ENCODE data around the gene RAPSN.

Gene RAPSN

GRCh38 chr11:47391711-47392432 is 57.1 kb downstream of the RAPSN start:
- DNase-seq (ENCODE audit: insufficient read length), result no peak
- no peak for TF ChIP-seq POLR2AphosphoS5 (IDR thresholded peaks at IDR 0.05; ENCODE audit: low read depth, low read length)
- no peak for TF ChIP-seq POLR2A (IDR thresholded peaks at IDR 0.05; ENCODE audit: low read depth, low read length)
- TF ChIP-seq TAF1 (IDR thresholded peaks at IDR 0.05; ENCODE audit: borderline replicate concordance, low read depth, low read length), result no peak
- FAIRE-seq, result peak; percentile 40

GRCh38 chr11:47391077-47391583 is 57.8 kb downstream of the RAPSN start:
- FAIRE-seq (peak; percentile 69), DNase-seq (ENCODE audit: insufficient read length) (peak; percentile 53)
- TF ChIP-seq POLR2A (IDR thresholded peaks at IDR 0.05; ENCODE audit: low read depth, low read length), result peak; percentile 39; the same call in 1 of the 2 replicates
- TF ChIP-seq TAF1 (IDR thresholded peaks at IDR 0.05; ENCODE audit: borderline replicate concordance, low read depth, low read length), result no peak

- FAIRE-seq, result no peak
These were observed 58.5 kb downstream of the RAPSN start for GRCh38 chr11:47390422-47390760.

GRCh38 chr11:47389577-47390421 is 59.1 kb downstream of the RAPSN start:
- DNase-seq (ENCODE audit: insufficient read length) (no peak), FAIRE-seq (peak; percentile 78)
- TF ChIP-seq TAF1 (IDR thresholded peaks at IDR 0.05; ENCODE audit: borderline replicate concordance, low read depth, low read length) (no peak), POLR2A (IDR thresholded peaks at IDR 0.05; ENCODE audit: low read depth, low read length) (no peak), POLR2AphosphoS5 (IDR thresholded peaks at IDR 0.05; ENCODE audit: low read depth, low read length) (no peak)

More at GRCh38 chr11:47390422-47390760, 58.5 kb downstream of the RAPSN start:
- no peak for DNase-seq (ENCODE audit: insufficient read length)
- TF ChIP-seq POLR2AphosphoS5 (IDR thresholded peaks at IDR 0.05; ENCODE audit: low read depth, low read length), result no peak
- TF ChIP-seq POLR2A (IDR thresholded peaks at IDR 0.05; ENCODE audit: low read depth, low read length), result no peak
- TF ChIP-seq TAF1 (IDR thresholded peaks at IDR 0.05; ENCODE audit: borderline replicate concordance, low read depth, low read length), result no peak

- DNase-seq (ENCODE audit: insufficient read length), result no peak
- no peak for TF ChIP-seq POLR2AphosphoS5 (IDR thresholded peaks at IDR 0.05; ENCODE audit: low read depth, low read length)
- TF ChIP-seq TAF1 (IDR thresholded peaks at IDR 0.05; ENCODE audit: borderline replicate concordance, low read depth, low read length), result no peak
- no peak for FAIRE-seq
These were observed 60.0 kb downstream of the RAPSN start for GRCh38 chr11:47388697-47389576.

- no peak for DNase-seq (ENCODE audit: insufficient read length)
- TF ChIP-seq POLR2AphosphoS5 (IDR thresholded peaks at IDR 0.05; ENCODE audit: low read depth, low read length) (no peak), POLR2A (IDR thresholded peaks at IDR 0.05; ENCODE audit: low read depth, low read length) (no peak), TAF1 (IDR thresholded peaks at IDR 0.05; ENCODE audit: borderline replicate concordance, low read depth, low read length) (no peak)
- no peak for FAIRE-seq
These were observed 60.8 kb downstream of the RAPSN start for GRCh38 chr11:47387944-47388696.
